HUES48 (cell line): ENCODE measurements around the gene TDRD12.
"Not testable (repeated sequence)": the region's sequence is repeated elsewhere in the genome, so short reads cannot be mapped to it uniquely, and the experiment has no call there.

Experiments used
- H3K27ac ChIP-seq: one replicate; pipeline ENCODE4 v1.7.0; 2013; ENCODE audit warnings: low read depth, low read length, inconsistent platforms
- H3K27me3 ChIP-seq: 2 replicates; pipeline ENCODE4 v1.6.1; 2013; ENCODE audit warnings: mild to moderate bottlenecking, low read length; ENCODE audit not compliant: control insufficient read depth, insufficient read depth
- H3K36me3 ChIP-seq: 2 replicates; pipeline ENCODE4 v1.6.1; 2013; ENCODE audit warnings: low read length; ENCODE audit not compliant: control insufficient read depth, insufficient read depth
- H3K4me1 ChIP-seq: 2 replicates; pipeline ENCODE4 v1.6.1; 2013; ENCODE audit warnings: mild to moderate bottlenecking, low read length; ENCODE audit not compliant: control insufficient read depth, insufficient read depth
- H3K4me3 ChIP-seq: 2 replicates; pipeline ENCODE4 v1.5.1; 2013; ENCODE audit warnings: mild to moderate bottlenecking, low read depth, low read length
- H3K9ac ChIP-seq: 2 replicates; pipeline ENCODE4 v1.6.1; 2013; ENCODE audit warnings: mild to moderate bottlenecking, low read depth, low read length, moderate library complexity
- H3K9me3 ChIP-seq: 2 replicates; pipeline ENCODE4 v1.6.1; 2013; ENCODE audit warnings: low read length; ENCODE audit not compliant: control insufficient read depth, insufficient read depth

Gene TDRD12

DNA sequence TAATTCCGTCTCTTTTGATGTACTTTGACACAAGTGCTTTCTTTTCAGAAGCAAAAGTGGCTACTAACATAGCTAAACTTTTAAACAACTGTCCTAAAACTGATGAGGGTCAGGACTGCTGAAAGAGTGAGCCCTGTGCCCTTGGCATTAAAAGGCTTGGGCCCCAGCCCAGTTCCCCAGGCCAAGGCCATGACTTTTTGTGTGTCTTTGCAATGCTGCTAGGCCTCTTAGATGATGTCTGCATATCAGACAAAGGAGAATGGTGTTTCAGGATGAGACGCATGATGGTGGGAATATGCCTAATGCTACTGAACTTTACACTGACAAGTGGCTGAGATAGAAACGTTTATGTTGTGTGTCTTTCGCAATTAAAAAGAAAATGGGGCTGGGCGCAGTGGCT, 112.0 kb downstream of the TDRD12 start:
- H3K4me1 ChIP-seq = peaks cover 10% of the 10 kb centered on the region
- H3K9ac ChIP-seq = no peak overlapping the region
- no peak overlapping the region for H3K27ac ChIP-seq
- no peaks in the 10 kb centered on the region for H3K27me3 ChIP-seq
- no peaks in the 10 kb centered on the region for H3K36me3 ChIP-seq
- H3K4me3 ChIP-seq = no peak overlapping the region
- H3K9me3 ChIP-seq = no peaks in the 10 kb centered on the region

DNA sequence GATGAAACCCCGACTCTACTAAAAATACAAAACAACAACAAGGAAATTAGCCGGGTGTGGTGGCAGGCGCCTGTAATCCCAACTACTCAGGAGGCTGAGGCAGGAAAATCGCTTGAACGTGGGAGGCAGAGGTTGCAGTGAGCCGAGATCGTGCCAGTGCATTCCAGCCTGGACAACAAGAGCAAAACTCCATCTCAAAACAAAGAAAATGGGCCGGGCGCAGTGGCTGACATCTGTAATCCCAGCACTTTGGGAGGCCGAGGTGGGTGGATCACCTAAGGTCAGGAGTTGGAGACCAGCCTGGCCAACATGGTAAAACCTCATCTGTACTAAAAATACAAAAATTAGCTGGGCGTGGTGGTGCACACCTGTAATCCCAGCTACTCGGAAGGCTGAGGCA, 112.5 kb downstream of the TDRD12 start:
- peaks cover 10% of the 10 kb centered on the region for H3K4me1 ChIP-seq
- H3K27ac ChIP-seq, H3K9ac ChIP-seq, H3K36me3 ChIP-seq, H3K27me3 ChIP-seq, H3K4me3 ChIP-seq, H3K9me3 ChIP-seq: not testable (repeated sequence)

DNA sequence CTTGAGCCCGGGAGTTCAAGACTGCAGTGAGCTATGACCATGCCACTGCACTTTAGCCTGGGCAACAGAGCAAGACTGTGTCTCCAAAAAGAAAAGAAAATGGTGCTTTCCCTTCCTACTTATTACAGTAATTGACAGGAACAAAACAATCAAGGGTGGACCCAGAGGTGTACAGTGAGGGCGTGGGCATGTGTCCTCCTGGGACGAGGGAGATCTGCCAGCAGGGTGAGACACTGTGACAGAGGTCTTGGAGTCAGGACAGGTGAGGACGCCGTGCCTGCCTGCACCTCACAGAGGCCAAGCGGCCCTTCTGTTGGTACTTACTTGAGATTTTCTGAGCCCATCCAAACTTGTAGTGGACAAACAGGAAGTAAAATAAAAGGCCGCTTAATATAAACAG, 113.3 kb downstream of the TDRD12 start:
- H3K27me3 ChIP-seq, H3K4me3 ChIP-seq, H3K9me3 ChIP-seq, H3K27ac ChIP-seq, H3K4me1 ChIP-seq, H3K36me3 ChIP-seq, H3K9ac ChIP-seq: not testable (repeated sequence)

DNA sequence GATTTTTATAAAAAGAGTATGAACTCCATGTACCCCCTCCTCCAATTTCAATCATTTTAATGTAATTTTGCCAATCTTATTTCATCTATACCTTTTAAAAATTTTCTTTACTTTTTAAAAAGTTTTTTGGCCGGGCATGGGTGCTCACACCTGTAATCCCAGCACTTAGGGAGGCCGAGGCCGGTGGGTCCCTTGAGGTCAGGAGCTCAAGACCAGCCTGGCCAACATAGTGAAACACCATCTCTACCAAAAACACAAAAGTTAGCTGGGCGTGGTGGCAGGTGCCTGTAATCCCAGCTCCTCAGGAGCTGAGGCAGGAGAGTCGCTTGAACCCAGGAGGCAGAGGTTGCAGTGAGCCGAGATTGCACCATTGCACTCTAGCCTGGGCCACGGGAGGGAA, 113.8 kb downstream of the TDRD12 start:
- H3K4me3 ChIP-seq, H3K9me3 ChIP-seq, H3K27me3 ChIP-seq, H3K9ac ChIP-seq, H3K27ac ChIP-seq, H3K36me3 ChIP-seq, H3K4me1 ChIP-seq: not testable (repeated sequence)

DNA sequence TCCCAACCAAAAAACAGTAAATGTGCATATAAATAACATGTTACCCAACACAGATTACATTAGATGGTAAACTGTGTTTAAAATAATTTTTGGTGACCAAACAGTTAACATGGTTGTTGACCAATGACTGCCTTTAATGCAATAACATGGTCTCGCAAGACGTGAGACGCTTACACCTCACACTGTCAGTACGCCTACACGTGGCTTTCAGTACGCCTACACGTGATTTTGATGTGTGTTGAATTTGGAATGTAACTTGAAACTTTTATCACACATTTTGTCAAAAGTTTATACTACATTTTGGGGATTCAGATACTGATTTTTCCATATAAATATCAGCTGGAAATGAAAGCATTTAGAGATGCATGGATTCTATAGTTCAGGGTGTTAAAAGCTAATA, 118.0 kb downstream of the TDRD12 start:
- no peaks in the 10 kb centered on the region for H3K27me3 ChIP-seq
- H3K9ac ChIP-seq = no peak overlapping the region
- no peak overlapping the region for H3K27ac ChIP-seq
- H3K4me3 ChIP-seq = no peak overlapping the region
- no peaks in the 10 kb centered on the region for H3K36me3 ChIP-seq
- no peaks in the 10 kb centered on the region for H3K4me1 ChIP-seq
- no peaks in the 10 kb centered on the region for H3K9me3 ChIP-seq

DNA sequence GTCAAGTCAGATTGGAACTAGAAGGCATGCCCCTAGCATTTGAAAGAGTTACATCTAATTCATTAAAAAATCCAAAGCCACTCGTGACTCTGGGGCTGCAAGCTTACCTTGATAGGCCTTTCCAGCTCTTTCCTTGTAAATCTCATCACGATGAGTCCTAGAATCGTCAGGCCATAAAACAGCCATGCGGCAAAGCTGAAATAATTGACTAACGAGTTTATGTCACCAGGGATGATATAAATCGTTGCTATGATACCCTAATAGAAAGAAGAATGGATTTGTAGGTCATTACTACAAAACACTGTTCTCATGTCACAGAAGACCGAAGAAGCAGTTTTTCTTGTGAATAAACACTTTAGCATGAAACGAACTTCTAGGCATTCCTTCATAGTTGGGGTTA, 122.5 kb downstream of the TDRD12 start:
- Histone ChIP-seq H3K9me3 (no peaks in the 10 kb centered on the region), H3K27me3 (no peaks in the 10 kb centered on the region), H3K4me3 (no peak overlapping the region), H3K27ac (no peak overlapping the region), H3K4me1 (no peaks in the 10 kb centered on the region), H3K9ac (no peak overlapping the region), H3K36me3 (no peaks in the 10 kb centered on the region)

DNA sequence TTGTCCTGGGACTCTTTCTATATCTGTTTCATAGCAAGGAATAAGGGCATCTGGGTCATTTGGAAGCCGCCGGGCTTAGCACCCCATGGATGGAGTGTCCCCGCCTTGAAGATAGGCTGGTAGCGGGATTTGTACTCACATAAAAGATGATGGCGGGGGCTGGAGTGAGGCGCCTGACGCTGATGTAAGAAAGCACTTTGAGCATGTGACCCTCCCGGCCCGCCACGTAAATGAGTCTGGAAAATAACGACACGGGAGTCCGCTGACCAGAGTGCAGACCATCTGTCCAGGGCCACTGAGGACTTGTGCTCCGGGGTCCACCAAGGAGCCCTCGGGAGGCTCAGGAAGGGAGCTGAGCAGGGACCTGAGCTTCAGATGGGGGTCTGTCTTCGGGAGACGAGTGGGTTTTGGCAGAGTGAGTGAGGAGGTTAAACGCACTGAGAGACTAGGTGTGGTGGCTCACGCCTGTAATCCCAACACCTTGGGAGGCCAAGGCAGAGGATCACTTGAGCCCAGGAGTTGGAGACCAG, 124.2 kb downstream of the TDRD12 start:
- Histone ChIP-seq H3K9ac (no peak overlapping the region), H3K27ac (no peak overlapping the region)

DNA sequence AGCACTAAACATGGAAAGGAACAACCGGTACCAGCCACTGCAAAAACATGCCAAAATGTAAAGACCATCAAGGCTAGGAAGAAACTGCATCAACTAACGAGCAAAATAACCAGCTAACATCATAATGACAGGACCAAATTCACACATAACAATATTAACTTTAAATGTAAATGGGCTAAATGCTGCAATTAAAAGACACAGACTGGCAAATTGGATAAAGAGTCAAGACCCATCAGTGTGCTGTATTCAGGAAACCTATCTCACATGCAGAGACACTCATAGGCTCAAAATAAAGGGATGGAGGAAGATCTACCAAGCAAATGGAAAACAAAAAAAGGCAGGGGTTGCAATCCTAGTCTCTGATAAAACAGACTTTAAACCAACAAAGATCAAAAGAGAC, 128.5 kb downstream of the TDRD12 start:
- not testable (repeated sequence) for H3K4me3 ChIP-seq, H3K27ac ChIP-seq, H3K36me3 ChIP-seq, H3K4me1 ChIP-seq, H3K9ac ChIP-seq, H3K27me3 ChIP-seq, H3K9me3 ChIP-seq

More for the DNA sequence above, 124.2 kb downstream of the TDRD12 start:
- H3K4me3 ChIP-seq = no peak overlapping the region
- H3K9me3 ChIP-seq = no peaks in the 10 kb centered on the region
- H3K4me1 ChIP-seq = no peaks in the 10 kb centered on the region
- no peaks in the 10 kb centered on the region for H3K36me3 ChIP-seq
- H3K27me3 ChIP-seq = no peaks in the 10 kb centered on the region

DNA sequence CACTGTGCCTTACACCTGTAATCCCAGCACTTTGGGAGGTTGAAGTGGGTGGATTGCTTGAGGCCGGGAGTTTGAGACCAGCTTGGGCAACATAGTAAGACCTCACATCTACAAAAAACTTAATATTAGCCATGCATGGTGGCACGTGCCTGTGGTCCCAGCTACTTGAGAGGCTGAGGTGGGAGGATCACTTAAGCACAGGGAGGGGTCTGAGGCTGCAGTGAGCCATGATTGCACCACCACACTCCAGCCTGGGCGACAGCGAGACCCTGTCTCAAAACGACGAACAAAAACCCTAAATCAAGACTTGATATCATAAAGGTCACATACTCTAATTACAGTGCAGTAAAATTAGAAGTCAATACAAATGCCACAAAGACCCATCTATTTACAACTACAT, 132.6 kb downstream of the TDRD12 start:
- Histone ChIP-seq H3K4me3 (no peak overlapping the region), H3K9ac (no peak overlapping the region), H3K27ac (no peak overlapping the region), H3K4me1 (no peaks in the 10 kb centered on the region), H3K36me3 (no peaks in the 10 kb centered on the region), H3K9me3 (no peaks in the 10 kb centered on the region), H3K27me3 (no peaks in the 10 kb centered on the region)

DNA sequence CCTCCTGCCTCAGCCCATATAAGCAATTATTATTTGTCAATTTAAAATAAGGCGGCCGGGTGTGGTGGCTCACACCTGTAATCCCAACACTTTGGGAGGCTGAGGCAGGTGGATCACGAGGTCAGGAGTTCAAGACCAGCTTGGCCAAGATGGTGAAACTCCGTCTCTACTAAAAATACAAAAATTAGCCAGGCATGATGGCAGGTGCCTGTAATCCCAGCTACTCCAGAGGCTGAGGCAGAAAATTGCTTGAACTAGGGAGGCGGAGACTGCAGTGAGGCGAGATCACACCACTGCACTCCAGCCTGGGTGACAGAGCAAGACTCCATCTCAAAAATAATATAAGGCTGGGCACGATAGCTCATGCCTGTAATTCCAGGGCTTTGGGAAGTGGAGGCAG, 137.3 kb downstream of the TDRD12 start:
- not testable (repeated sequence) for H3K27me3 ChIP-seq, H3K9ac ChIP-seq, H3K4me3 ChIP-seq, H3K4me1 ChIP-seq, H3K9me3 ChIP-seq, H3K27ac ChIP-seq, H3K36me3 ChIP-seq

DNA sequence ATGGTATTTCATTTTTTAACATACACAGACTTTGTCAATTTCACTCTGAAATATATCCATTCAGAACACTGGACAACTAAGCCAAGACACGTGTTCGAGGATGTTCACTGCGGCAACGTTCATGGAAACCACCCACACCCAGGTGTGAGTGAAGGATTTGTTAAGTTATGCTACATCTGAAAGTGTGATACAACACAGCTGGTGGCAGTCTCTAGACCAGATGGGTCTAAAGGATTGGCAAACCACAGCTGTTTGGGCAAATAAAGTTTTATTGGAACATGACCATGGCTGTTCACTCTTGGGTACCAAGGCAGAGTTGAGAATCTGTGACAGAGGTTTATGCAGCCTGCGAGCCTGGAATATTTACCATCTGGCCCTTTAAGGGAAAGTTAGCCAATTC, 138.0 kb downstream of the TDRD12 start:
- no peaks in the 10 kb centered on the region for H3K36me3 ChIP-seq
- H3K4me3 ChIP-seq = no peak overlapping the region
- H3K9ac ChIP-seq = no peak overlapping the region
- no peak overlapping the region for H3K27ac ChIP-seq
- H3K9me3 ChIP-seq = no peaks in the 10 kb centered on the region
- H3K4me1 ChIP-seq = no peaks in the 10 kb centered on the region
- H3K27me3 ChIP-seq = no peaks in the 10 kb centered on the region

DNA sequence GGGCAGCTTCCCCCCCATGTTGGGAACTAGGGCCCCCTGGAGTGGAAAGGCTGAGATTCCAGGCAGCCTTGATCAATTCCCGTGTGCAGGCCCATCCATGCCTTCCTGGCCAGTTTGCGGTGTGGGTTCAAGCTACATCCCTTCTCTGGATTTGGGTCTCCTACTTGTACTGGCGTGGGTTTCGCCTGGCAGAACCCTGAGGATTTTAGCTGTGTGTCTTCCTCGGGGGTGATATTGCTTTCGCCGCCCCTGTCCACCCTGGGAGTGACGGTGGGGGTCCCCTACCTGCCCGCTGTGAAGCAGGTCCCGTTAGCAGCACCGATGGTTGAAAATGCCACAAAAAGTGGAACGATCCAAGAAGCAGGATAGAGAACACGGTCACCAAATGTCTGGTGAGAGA, 138.6 kb downstream of the TDRD12 start:
- Histone ChIP-seq H3K4me1 (no peaks in the 10 kb centered on the region), H3K4me3 (no peak overlapping the region), H3K9ac (no peak overlapping the region), H3K36me3 (no peaks in the 10 kb centered on the region), H3K9me3 (no peaks in the 10 kb centered on the region), H3K27ac (no peak overlapping the region), H3K27me3 (no peaks in the 10 kb centered on the region)
